Activated CD8-positive, alpha-beta memory T cell treated with anti-CD3 and anti-CD28 coated beads for 36 hours (primary cell): Measurements from ENCODE around the gene UBR2. TPM values are rescaled to one million over a fixed set of nuclear protein-coding genes. Genes with fewer than 3 reads are reported as not detected.
"Not testable (repeated sequence)": the region's sequence is repeated elsewhere in the genome, so short reads cannot be mapped to it uniquely, and the experiment has no call there.

Source experiments
- CTCF ChIA-PET: fragments of 350-600 bp; sonication (Branson Sonifier 250); formaldehyde crosslinking; loops from one replicate; lab custom pipeline; 2021; ENCODE audit warnings: antibody characterized with exemption; lab: Charles Lee
- POLR2A ChIA-PET: fragments of 350-600 bp; sonication (Branson Sonifier 250); formaldehyde crosslinking; loops from one replicate; lab custom pipeline; 2021; ENCODE audit warnings: antibody characterized with exemption; lab: Charles Lee
- total RNA-seq, 2 experiments: library from RNA; stranded (reverse); gene quantifications; one replicate each; pipeline ENCODE4 v1.2.3, GENCODE V29; 2021

Gene UBR2
- total RNA-seq, 2 experiments from 2014 or later, result 22.5 to 24.0 TPM

DNA sequence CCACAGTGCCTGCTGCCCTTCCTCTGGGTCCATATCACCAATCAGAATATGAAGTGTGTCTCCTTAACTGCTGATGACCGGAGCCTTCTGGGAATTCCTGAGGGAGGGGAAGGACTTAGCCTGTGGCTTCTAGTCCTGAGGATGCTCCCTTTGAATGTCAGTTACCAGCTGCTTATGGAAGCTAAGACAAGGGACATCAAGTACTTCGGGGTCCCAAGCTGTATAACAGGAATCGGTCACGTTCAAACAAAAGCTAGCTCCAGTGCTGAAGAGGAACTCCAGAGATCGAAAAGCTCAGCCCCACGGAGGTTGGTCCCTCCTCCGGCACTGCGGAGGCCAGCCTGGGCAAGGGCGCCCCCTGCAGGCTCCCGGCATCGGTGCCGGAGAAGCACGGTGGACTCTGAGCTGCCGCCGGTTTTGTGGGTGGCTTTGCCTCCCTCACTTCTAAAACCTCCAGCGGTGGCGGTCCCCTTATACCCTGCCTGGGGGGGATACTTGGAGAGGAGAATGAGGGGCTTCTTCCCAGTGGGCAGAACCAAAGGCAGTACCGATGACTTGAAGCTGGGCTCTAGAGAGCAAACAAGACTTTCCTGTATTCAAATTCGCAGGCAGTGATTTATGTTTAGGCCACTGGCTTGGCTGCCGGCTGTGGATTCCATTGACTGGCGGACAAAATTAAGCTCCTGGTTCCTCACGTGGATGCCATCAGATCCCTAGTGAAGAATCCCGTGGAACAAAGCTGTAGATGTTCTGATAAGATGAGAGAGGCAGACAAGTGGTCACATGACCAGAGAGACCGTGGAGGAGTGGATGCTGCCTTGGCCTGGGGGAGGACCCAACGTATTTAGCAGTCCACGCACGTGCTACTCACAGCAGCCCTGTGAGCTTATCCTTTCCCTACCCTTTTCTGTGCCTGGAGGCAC, 16.2 kb upstream of the UBR2 start:
- POLR2A ChIA-PET, result interaction anchor here (0.6 to 0.9 kb wide), 4 partner anchors 82 to 181 kb away, joined by 3 to 4 read pairs (median 3); no protein-coding TSS in a partner anchor
- CTCF ChIA-PET, result interaction anchor here (0.5 to 2.4 kb wide), 89 partner anchors 10 to 443 kb away, joined by 3 to 22 read pairs (median 4); partner anchors contain the start of gene GUCA1B

GRCh38 chr6:42550277-42550676, 13.6 kb upstream of the UBR2 start:
- POLR2A ChIA-PET, result interaction anchor here (0.7 kb wide), 1 partner anchor 65 kb away, joined by 8 read pairs; no protein-coding TSS in a partner anchor
- CTCF ChIA-PET, result no interaction called here

DNA sequence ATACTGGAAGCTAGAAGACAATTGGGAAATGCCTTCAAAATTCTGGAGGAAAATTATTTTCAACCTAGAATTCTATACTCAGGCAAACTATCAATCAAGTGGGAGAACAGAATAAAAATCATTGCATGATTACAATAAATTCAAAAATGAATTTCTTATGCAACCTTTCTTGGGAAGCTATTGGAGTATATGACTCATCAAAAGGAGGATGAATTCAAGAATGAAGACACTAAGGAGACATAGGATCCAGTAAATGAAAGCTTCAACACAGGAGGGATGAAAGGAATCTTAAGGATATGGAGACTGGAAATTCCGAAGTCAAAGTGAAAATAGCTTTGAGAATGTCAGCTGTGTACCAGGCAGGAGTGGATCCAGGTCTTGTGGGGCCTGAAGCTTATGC, 12.6 kb upstream of the UBR2 start:
- CTCF ChIA-PET, result no interaction called here
- POLR2A ChIA-PET, result no interaction called here

- ChIA-PET CTCF (no interaction called here), POLR2A (no interaction called here)
These were observed 11.4 kb upstream of the UBR2 start for GRCh38 chr6:42552380-42552779.

GRCh38 chr6:42555477-42556457, 8.1 kb upstream of the UBR2 start:
- ChIA-PET POLR2A (no interaction called here), CTCF (no interaction called here)

DNA sequence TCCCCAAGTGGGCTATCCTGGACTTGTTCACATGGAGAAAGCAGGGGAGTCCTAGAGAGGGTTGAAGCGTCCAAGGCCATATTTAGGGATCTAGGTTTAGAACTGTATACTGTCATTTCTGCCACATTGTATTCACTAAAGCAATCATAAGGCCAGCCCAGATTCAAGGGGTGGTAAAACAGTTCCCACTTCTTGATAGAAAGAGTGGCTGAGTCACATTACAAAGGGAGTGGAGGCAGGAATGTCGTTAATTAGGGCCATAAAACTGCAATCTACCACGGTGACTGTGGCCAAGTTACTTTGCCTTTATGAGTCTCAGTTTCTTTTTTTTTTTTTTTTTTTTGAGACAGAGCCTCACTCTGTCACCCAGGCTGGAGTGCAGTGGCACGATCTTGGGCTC, 7.4 kb upstream of the UBR2 start:
- ChIA-PET CTCF (no interaction called here), POLR2A (no interaction called here)

- ChIA-PET POLR2A (interaction anchor here (0.6 kb wide), 1 partner anchor 279 kb away, joined by 4 read pairs; no protein-coding TSS in a partner anchor), CTCF (interaction anchor here (0.6 kb wide), 1 partner anchor 358 kb away, joined by 3 read pairs; no protein-coding TSS in a partner anchor)
These were observed 4.6 kb upstream of the UBR2 start for GRCh38 chr6:42559276-42559675.

DNA sequence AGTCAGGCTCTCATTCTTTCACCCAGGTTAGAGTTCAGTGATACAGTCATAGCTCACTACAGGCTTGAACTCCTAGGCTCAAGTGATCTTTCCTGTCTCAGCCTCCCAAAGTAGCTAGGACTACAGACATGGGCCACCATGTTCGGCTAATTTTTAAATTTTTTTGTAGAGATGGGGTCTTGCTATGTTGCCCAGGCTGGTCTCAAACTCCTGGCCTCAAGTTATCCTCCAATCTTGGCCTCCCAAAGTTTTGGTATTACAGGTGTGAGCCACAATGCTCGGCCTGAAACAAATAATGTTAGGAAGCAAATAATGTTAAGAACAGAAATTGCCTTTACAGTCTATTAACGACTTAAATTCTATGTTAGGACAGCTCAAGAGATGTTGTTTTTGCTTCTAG, 1.8 kb upstream of the UBR2 start:
- ChIA-PET POLR2A (no interaction called here), CTCF (interaction anchor here (1.6 kb wide), 2 partner anchors 15 to 339 kb away, joined by 4 to 5 read pairs; no protein-coding TSS in a partner anchor)

DNA sequence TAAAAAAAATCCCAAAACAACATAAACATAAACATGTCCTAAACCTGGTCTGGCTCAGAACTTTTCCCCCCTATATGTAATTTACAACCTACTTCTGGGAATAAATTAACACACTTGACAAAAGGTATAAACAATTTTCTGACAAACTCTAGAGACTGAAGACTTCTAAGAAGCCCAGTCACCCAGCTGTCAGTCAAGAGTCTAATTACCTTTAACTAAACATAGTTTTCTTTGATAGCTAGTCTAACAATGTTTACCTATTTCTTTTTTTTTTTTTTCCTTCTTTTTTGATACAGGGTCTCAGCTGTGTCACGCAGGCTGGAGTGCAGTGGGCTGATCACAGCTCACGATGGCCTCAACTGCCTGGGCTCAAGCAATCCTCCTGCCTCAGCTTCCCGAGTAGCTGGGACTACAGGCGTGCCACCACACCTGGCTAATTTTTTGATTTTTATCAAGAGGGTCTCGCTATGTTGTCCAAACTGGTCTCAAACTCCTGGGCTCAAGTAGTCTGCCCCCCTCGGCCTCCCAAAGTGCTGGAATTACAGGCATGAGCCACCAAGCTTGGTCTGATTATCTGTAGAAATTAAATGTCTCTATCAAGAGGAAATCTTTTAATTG, 932 bp upstream of the UBR2 start:
- POLR2A ChIA-PET, result interaction anchor here (0.7 kb wide), 1 partner anchor 491 kb away, joined by 4 read pairs; the partner anchor contains the start of gene CUL7
- CTCF ChIA-PET, result interaction anchor here (1.2 to 1.6 kb wide), 2 partner anchors 10 to 340 kb away, joined by 3 to 4 read pairs; no protein-coding TSS in a partner anchor

DNA sequence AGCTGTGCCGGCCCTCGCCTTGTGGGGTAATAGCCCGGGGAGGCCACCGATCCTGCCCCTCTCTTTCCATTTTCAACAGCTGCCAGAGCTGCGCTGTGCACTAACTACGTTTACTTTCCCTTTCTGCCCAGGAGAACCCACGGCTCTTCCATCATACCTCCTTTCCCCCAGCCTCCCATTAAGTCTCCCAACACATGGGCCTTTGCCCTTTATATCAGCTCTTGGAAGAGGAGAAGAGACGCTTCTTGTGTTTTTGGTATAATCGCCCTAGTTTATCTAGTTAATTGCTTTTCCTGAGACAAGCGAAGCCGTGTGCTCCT, 637 bp downstream of the UBR2 start:
- POLR2A ChIA-PET, result interaction anchor here (1.1 kb wide), 2 partner anchors 40 to 218 kb away, joined by 3 to 4 read pairs; no protein-coding TSS in a partner anchor
- CTCF ChIA-PET, result interaction anchor here (0.7 to 2.8 kb wide), 7 partner anchors 17 to 783 kb away, joined by 3 to 12 read pairs (median 3); no protein-coding TSS in a partner anchor

DNA sequence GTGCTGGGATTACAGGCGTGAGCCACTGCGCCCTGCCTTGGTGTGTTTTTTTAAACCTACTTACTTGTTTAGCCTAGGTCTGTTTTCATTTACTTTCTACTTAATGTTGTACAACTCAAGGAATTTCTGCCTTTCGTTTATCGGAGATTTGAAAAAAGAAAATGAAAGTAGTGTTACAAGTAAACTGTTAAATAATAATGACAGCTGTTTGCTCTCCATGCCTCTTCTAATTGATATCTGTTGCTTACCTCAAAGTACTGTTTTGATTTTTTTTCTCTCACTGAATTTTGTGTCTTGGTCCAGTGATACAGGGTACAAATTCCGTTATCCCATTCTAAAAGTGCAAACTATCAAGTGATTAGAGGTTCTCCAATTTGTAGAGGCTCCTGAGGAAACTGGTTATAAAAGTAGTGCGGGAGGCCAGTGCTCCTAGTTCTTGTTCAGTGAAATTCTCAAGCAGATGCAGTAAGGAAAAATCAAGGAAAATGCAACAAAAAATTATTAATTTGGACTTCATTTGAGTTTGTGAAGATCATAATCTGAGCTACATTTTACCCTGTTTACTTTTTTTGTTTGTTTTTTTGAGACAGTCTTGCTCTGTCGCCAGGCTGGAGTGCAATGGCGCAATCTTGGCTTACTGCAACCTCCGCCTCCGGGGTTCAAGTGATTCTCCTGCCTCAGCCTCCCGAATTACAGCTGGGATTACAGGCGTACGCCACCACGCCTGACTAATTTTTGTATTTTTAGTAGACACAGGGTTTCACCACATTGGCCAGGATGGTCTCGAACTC, 2.2 kb downstream of the UBR2 start:
- POLR2A ChIA-PET, result no interaction called here
- CTCF ChIA-PET, result interaction anchor here (1.0 to 2.8 kb wide), 3 partner anchors 18 to 295 kb away, joined by 3 to 12 read pairs (median 4); no protein-coding TSS in a partner anchor

DNA sequence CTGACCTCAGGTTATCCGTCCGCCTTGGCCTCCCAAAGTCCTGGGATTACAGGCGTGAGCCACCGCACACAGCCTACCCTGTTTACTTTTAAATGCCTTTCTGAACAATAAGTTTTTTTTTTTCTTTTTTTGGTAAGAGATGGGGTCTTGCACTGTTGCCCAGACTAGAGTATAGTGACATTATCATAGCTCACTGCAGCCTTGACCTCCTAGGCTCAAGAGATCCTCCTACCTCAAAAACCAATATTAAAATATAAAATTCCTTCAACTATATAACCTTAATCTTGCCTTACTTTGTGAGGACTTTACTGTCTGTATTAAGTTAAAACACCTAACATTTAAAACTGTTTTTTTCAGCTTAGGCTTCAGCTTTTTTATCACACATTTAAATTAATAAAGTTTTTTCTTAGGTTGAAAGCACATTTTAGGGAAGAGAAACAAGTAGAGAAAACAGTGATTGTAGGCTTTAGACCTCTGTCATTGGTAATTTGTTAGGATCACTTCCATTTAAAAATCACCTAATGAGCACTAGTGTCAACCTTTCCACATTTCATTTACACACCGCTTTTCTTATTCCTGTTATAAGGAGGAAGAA, 2.9 kb downstream of the UBR2 start:
- POLR2A ChIA-PET, result no interaction called here

GRCh38 chr6:42567237-42567636, 3.4 kb downstream of the UBR2 start:
- POLR2A ChIA-PET, result not testable (repeated sequence)
- CTCF ChIA-PET, result interaction anchor here (0.6 to 2.8 kb wide), 2 partner anchors 20 to 218 kb away, joined by 3 to 12 read pairs; no protein-coding TSS in a partner anchor

More for the DNA sequence above, 2.9 kb downstream of the UBR2 start:
- CTCF ChIA-PET, result interaction anchor here (0.6 to 2.8 kb wide), 2 partner anchors 19 to 218 kb away, joined by 3 to 12 read pairs; no protein-coding TSS in a partner anchor

DNA sequence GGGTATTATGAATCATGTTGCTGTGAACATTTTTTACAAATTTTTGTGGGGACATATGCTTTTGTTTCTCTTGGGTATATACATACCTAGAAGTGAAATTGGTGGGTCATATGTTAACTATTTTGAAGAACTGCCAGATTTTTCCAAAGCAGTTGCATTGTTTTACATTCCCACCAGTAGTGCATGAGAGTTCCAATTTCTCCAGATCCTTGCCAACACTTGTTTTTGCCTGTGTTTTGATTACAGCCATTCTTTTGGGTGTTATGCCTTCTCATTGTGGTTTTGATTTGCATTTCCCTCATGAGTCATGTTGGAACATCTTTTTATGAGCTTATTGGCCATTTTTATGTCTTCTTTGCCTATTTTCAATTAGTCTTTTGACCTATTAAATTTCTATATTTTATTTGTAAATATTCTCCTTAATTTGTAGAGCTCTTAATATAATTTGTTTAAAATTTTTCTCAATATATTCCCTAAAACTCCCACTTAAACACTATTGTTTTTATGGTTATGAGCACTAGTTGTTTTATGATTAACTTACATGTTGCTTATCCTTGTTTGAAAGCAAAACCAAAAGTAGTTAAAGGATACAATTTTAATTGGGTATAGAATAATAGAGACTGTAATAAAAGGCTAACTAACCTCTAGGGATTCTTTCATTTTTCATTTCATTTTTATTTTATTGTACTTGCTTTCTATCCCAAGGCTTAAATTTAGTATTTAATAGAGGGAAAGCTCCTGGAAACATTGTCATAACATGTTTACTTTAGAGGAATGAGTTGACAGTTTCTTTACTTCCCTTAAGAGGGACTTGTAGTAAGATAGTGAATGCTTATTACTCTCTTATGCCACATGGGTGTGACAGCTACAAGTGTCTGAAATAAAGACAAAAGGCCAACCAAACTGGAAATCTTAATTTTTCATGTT, 5.5 kb downstream of the UBR2 start:
- CTCF ChIA-PET, result interaction anchor here (0.9 to 1.6 kb wide), 2 partner anchors 9 to 22 kb away, joined by 3 to 7 read pairs; no protein-coding TSS in a partner anchor

DNA sequence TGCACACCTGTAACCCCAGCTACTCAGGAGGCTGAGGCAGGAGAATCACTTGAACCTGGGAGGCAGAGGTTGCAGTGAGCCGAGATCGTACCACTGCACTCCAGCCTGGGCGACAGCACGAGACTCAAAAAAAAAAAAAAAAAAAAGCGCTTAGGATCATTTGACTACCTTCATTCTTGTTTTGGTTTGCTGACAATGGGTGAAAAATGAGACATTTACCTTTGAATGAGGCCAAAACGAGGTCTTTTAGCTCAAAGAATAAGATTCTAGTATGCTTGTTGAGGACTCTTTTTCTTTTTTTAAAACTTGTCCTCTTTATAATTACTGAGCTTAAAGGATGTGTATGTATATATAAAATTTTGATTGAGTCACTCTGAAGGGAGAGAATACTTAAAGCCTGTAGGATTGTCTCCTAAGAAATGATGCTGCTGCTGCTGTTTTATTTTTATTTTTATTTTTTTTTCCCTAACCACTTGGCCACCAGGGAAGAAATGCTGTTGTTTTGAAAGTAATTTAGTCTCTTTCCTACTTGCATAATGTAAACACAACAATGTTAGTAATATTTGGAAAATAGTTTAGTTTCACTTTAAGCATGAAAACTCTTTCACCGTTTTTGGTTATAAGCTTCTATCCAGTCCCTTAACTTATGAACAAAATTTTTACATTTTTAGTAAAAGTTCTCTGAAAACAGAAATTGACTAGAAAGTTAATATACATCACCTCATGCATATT, 7.9 kb downstream of the UBR2 start:
- POLR2A ChIA-PET, result interaction anchor here (1.0 kb wide), 1 partner anchor 174 kb away, joined by 3 read pairs; the partner anchor contains the start of gene TBCC

More for the DNA sequence above, 5.5 kb downstream of the UBR2 start:
- POLR2A ChIA-PET, result interaction anchor here (1.1 kb wide), 2 partner anchors 9 to 20 kb away, joined by 3 read pairs; no protein-coding TSS in a partner anchor

More for the DNA sequence above, 7.9 kb downstream of the UBR2 start:
- CTCF ChIA-PET, result interaction anchor here (0.7 to 2.3 kb wide), 3 partner anchors 9 to 181 kb away, joined by 4 to 10 read pairs (median 5); no protein-coding TSS in a partner anchor
